C4-2B (cell line): ENCODE measurements around the gene SLC6A6.

Source experiments
- ZFX ChIP-seq: fragments of 450-650 bp; IDR thresholded peaks from 2 replicates; pipeline ENCODE4 v1.6.1; 2017
- TF ChIP-seq, protein P1 (sequence below): fragments of 450-650 bp; conservative IDR thresholded peaks from 2 replicates; pipeline ENCODE4 v1.5.1; 2017; ENCODE audit warnings: mild to moderate bottlenecking

DNA sequence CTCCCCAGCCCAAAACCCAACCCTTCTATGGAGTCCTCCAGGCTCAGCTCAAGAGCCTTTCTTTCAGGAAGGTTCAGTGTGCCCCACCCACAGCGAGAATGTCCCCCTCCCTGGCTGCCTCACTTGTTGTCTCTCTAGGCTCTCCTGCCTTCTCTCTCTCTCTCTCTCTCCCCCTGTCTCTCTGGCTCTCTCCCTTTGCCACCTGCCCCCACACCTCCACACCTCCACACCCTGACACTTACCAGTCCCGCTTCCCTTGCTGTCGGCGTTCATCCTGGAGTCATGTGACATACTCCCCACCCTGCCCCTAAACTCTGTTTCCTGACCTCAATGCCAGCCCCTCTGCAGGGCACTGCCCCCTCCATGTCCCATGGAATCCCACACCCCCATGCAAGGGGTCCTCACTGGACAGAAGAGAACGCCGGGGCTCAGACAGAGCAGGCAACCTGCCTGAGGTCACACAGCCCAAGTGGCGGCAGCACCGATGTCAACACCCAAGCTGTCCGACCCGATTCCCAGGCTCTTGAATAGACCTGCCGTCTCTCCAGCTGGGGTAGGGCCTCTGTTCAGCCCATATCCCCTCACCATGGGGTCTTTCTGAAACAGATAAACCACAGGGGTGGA is 28.5 kb upstream of the SLC6A6 start:
- TF ChIP-seq ZFX: no peak
- TF ChIP-seq, protein P1, sequence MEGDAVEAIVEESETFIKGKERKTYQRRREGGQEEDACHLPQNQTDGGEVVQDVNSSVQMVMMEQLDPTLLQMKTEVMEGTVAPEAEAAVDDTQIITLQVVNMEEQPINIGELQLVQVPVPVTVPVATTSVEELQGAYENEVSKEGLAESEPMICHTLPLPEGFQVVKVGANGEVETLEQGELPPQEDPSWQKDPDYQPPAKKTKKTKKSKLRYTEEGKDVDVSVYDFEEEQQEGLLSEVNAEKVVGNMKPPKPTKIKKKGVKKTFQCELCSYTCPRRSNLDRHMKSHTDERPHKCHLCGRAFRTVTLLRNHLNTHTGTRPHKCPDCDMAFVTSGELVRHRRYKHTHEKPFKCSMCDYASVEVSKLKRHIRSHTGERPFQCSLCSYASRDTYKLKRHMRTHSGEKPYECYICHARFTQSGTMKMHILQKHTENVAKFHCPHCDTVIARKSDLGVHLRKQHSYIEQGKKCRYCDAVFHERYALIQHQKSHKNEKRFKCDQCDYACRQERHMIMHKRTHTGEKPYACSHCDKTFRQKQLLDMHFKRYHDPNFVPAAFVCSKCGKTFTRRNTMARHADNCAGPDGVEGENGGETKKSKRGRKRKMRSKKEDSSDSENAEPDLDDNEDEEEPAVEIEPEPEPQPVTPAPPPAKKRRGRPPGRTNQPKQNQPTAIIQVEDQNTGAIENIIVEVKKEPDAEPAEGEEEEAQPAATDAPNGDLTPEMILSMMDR: no peak
